Ectodermal cell (in vitro differentiated cells): ENCODE data around the gene ECE1.
A peak's percentile ranks its signal among the peaks of the same experiment; 100 is the strongest.

Experiments
- H3K27ac ChIP-seq: 2 replicates; pipeline ENCODE4 v1.7.0; 2013; ENCODE audit warnings: mild to moderate bottlenecking, low read depth, low read length; ENCODE audit not compliant: insufficient read depth, poor library complexity, severe bottlenecking
- H3K27me3 ChIP-seq: 2 replicates; pipeline ENCODE4 v1.7.0; 2013; ENCODE audit warnings: mild to moderate bottlenecking, low read length; ENCODE audit not compliant: insufficient read depth, control insufficient read depth, poor library complexity, severe bottlenecking
- H3K36me3 ChIP-seq: one replicate; pipeline ENCODE4 v1.7.0; 2013; ENCODE audit warnings: low read length; ENCODE audit not compliant: control insufficient read depth, insufficient read depth
- H3K4me1 ChIP-seq: one replicate; pipeline ENCODE4 v1.7.0; 2013; ENCODE audit warnings: low read length; ENCODE audit not compliant: control insufficient read depth, insufficient read depth
- H3K4me3 ChIP-seq: 2 replicates; pipeline ENCODE4 v1.7.0; 2013; ENCODE audit warnings: low read depth, low read length, control low read depth; ENCODE audit not compliant: insufficient read depth
- H3K9me3 ChIP-seq: 2 replicates; pipeline ENCODE4 v1.7.0; 2013; ENCODE audit warnings: mild to moderate bottlenecking, low read length, moderate library complexity; ENCODE audit not compliant: control insufficient read depth
- WGBS, 2 experiments: methylation state at CpG; one replicate each; pipeline ENCODE4 v1.1.7; 2013; ENCODE audit warnings: missing lambda C conversion rate in 2 of 2; 5-methylcytosine and 5-hydroxymethylcytosine counted together

The ECE1 gene

DNA sequence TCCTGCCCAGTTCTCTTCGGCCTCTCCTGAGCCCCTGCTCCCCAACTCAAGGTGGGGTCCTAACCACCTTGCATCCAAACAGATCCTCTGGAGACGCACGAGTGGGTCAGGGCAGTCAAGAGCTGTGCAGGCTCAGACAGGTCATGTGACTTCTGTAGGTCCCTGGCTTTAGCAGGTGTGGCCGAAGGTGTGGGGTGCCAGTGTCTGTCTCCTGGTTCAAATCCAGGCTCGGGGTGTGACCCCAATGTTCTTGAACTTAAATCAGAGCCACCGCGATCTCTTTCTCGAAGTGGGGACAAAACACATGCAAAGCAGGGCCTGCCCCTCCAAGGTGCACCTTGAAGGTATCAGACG lies 27.4 kb upstream of the ECE1 start:
- Histone ChIP-seq H3K36me3 (no peaks in the 10 kb centered on the region), H3K4me1 (peaks cover 64% of the 10 kb centered on the region), H3K4me3 (no peak overlapping the region), H3K9me3 (no peaks in the 10 kb centered on the region), H3K27ac (no peak overlapping the region), H3K27me3 (no peaks in the 10 kb centered on the region)
- 92 to 94% methylated on average over 9 of the region's 9 CpGs for WGBS, 2 experiments

DNA sequence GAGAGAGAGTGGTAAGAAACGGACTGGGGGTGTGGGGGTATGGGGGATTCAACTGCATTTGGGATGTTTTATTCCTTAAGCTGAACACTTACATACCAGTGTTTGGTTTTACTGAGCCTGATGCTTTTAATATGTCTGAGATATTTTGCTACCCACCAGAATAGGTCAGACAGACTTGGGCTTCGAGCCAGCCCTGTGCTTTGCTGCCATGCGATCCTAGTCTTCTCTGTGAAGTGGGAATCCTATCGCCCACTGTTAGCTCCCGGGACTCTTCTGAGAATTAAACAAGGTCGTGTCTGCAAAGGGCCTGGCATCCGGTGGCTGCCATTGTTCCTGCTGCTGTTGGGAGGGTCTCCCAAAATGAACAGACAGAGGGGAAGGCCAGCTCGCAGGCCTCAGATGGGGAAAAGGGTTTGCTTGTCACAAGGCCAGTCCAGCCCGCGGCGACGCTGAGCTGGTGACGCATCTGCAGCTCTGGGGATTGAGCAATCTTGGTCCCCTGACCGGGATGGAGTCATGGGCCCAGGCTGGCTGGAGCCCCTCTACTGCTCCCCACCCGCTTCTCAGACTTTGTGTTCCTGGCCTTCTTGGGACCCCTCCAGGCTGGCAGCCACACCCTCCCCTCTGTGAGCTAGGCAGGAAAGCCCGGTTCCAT lies 26.9 kb upstream of the ECE1 start:
- no peaks in the 10 kb centered on the region for H3K36me3 ChIP-seq
- H3K4me1 ChIP-seq: peaks cover 59% of the 10 kb centered on the region
- H3K4me3 ChIP-seq: no peak overlapping the region
- H3K9me3 ChIP-seq: no peaks in the 10 kb centered on the region
- no peak overlapping the region for H3K27ac ChIP-seq
- WGBS, 2 experiments: 90% methylated on average over 16 of the region's 16 CpGs
- H3K27me3 ChIP-seq: no peaks in the 10 kb centered on the region

DNA sequence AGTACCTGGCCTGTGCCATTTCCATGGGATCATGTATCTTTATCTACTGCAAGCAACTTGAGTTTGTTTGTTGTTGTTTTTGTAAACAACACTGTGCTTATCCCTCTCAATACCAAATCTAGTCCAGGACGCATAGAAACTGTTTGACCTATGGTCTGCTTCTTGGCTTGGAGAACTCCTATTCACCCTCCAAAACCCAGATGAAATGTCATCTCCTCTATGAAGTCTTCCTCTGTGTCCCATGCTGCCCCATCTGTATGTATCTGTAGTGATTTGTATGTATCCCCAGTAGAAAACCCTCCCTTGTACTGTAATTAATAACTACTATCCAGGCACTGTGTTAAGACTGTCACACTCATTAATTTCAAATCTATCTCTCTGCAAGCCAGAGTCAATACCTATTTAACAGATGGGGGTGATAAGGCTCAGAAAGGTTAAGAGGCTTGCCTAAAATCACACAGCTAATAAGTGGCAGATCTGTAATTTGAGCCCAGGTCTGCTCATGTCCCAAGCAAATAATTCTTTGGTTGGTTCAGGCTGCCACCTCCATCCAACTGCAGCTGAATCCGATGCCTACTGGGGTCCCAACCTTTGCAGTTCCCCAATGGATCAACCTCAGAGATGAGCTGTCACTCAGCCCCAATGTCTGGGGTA lies 24.6 kb upstream of the ECE1 start:
- WGBS, 2 experiments: 91 to 97% methylated on average over 2 of the region's 2 CpGs
- Histone ChIP-seq H3K4me3 (no peak overlapping the region), H3K9me3 (no peaks in the 10 kb centered on the region), H3K27me3 (no peaks in the 10 kb centered on the region), H3K27ac (peak overlapping the region; percentile 60), H3K36me3 (no peaks in the 10 kb centered on the region), H3K4me1 (peaks cover 51% of the 10 kb centered on the region)

DNA sequence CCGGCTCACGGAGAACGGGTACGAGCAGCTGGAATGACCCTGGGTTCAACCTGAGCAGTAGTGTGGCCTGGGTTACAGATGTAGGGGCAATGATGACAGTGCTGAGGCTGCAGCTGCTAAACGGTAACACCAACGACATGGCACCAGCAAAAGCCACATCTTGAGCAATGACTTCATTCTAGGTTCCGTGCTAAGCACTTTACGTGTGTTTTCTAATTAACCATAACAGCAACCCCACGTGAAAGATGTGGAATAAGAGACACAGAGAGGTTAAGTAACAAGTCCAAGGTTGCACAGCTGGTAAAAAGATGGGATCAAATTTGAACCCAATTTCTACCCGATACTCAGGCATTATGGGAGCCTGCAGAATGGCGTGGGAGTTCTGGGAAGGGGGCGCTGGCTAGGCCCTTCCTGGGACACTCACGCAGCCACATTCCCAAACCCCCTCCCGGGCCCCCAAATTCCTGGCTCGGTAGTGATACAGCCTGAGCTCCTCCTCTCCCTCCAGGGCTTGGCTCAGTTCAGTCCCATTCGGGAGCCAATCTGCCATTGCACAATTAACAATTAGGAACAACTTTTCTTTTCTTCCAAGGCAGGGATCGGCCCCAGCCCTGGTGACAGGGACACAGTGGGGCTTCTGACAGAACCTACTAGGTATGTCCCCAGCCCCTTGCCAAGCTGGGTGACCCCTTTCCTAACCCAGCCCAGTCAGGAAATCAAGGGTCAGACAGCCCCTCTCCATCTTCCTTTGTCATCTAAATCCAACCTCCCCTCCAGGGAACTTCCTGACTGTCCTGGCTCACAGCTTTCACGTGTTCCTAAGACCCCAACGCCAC lies 23.8 kb upstream of the ECE1 start:
- no peaks in the 10 kb centered on the region for H3K27me3 ChIP-seq
- peak overlapping the region; percentile 60 for H3K27ac ChIP-seq
- H3K36me3 ChIP-seq: no peaks in the 10 kb centered on the region
- H3K4me1 ChIP-seq: peaks cover 46% of the 10 kb centered on the region
- 59 to 61% methylated on average over 19 of the region's 19 CpGs for WGBS, 2 experiments
- no peak overlapping the region for H3K4me3 ChIP-seq
- no peaks in the 10 kb centered on the region for H3K9me3 ChIP-seq

DNA sequence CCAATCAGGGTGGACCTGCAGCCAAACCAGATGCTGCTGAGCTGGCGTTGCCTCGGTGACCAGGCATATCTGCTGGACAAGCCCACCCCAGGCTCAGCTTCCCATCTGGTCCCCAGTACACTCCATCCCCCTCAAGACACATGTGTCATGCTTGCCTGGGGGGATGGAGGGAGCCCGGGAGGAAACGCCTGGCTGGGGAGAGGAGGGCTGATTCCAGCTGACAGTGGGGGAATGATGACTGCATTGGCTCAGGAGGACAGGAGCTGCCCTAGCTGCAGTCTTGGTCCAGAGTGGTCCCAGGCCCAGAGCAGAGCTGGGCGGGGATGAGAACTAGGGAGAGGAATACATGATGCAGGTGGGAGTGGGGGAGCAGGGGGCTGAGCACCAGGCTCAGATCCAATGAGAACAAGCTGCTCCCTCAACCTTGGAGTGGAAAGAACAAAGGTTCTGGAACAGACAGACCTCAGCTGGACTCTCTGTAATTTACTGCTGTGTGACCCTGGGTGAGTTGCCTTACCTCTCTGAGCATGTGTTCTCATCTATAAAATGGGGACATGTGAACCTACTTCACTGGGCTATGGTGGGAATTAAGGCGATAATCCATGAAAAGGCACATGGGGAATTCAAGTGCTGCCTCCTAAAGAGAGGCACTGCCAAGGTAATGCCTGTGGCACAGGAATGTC lies 23.1 kb upstream of the ECE1 start:
- H3K27ac ChIP-seq: no peak overlapping the region
- no peak overlapping the region for H3K4me3 ChIP-seq
- H3K36me3 ChIP-seq: no peaks in the 10 kb centered on the region
- no peaks in the 10 kb centered on the region for H3K27me3 ChIP-seq
- H3K4me1 ChIP-seq: peaks cover 46% of the 10 kb centered on the region
- WGBS, 2 experiments: 80 to 86% methylated on average over 6 of the region's 6 CpGs
- H3K9me3 ChIP-seq: no peaks in the 10 kb centered on the region

DNA sequence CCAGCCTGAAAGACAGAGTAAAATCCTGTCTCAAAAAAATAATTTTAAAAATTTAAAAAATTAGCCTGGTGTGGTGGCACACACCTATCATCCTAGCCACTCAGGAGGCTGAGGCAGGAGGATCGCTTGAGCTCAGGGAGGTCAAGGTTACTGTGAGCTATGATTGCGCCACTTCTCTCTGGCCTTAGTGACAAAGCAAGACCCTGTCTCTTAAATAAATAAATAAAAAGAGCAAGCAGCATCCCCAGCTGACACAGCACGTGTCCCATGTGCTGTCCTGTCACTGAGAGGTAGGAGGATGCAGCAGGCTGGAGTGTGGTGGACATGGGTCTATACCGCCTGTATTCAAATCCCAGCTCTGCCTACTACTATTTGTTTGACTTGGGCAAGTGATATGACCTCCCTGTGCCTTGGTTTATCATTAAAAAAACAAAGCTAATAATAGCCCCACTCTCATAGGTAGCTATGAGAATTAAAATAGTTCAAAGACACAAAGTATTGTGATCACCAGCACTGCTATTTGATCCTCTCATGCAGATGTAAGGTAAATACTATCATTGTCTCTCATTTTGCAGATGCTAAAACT lies 22.2 kb upstream of the ECE1 start:
- no peaks in the 10 kb centered on the region for H3K27me3 ChIP-seq
- H3K9me3 ChIP-seq: no peaks in the 10 kb centered on the region
- H3K4me3 ChIP-seq: no peak overlapping the region
- no peaks in the 10 kb centered on the region for H3K36me3 ChIP-seq
- 91 to 92% methylated on average over 4 of the region's 4 CpGs for WGBS, 2 experiments
- H3K4me1 ChIP-seq: peaks cover 45% of the 10 kb centered on the region
- no peak overlapping the region for H3K27ac ChIP-seq

DNA sequence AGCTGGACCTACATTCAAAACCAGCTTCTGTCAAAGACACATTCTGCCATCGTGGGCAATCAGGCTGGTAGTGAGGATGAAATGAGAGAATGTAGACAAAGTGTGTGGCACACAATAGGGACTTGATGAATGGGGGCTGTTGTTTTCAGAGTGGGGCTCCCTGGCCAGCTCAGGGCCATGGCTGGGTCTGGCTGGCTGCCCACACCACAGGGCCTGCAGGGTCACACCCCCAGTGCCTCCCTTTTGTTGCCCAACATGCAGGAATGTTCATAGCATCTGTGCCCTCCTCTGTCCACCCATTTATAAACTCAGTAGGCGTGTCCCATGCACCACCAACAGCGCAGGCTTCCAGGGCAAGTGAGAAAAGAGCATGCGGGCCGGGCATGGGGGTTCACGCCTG lies 20.8 kb upstream of the ECE1 start:
- peaks cover 51% of the 10 kb centered on the region for H3K4me1 ChIP-seq
- H3K27ac ChIP-seq: no peak overlapping the region
- H3K27me3 ChIP-seq: no peaks in the 10 kb centered on the region
- WGBS, 2 experiments: 89 to 92% methylated on average over 6 of the region's 6 CpGs
- H3K4me3 ChIP-seq: no peak overlapping the region
- no peaks in the 10 kb centered on the region for H3K36me3 ChIP-seq
- no peaks in the 10 kb centered on the region for H3K9me3 ChIP-seq

DNA sequence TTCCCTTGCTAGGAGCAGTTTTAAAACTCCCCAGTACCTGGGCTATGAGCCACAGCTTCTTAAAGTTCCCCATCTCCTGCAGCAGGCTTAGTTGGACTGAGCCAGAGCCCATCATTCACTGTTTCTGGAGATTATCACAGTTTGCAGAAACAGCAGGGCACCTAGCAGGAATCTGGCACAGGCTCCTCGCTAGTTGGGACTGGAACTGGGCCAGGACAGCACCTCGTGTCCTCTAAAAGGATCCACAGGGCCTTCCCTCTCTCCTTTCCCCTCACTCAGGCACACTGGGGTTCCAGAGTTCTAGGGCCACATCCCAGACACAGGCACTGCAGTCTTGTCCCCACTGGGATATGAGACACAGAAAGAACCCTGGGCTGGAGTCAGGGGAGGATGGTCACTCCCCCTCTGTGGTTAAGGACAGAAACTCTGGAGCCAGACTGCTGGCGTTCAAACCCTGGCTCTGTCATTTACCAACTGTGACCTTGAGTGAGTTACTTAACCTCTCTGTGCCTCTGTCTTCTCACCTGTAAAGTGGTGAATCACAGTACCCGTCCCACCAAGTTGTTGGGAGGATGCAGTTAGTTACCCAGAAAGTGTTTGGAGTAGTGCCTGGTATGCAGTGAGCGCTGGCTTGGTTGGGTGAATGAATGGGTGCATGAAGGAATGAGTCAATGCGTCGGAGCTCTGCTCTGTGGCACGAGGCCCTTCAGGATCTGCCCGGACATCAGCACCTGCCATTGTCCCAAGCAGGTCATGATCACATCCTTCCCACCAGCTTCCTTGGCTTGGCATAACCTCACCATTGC lies 18.8 kb upstream of the ECE1 start:
- Histone ChIP-seq H3K4me3 (no peak overlapping the region), H3K9me3 (no peaks in the 10 kb centered on the region), H3K4me1 (peaks cover 42% of the 10 kb centered on the region), H3K27me3 (no peaks in the 10 kb centered on the region), H3K27ac (peak overlapping the region; percentile 17), H3K36me3 (no peaks in the 10 kb centered on the region)
- WGBS, 2 experiments: 78 to 84% methylated on average over 9 of the region's 9 CpGs

DNA sequence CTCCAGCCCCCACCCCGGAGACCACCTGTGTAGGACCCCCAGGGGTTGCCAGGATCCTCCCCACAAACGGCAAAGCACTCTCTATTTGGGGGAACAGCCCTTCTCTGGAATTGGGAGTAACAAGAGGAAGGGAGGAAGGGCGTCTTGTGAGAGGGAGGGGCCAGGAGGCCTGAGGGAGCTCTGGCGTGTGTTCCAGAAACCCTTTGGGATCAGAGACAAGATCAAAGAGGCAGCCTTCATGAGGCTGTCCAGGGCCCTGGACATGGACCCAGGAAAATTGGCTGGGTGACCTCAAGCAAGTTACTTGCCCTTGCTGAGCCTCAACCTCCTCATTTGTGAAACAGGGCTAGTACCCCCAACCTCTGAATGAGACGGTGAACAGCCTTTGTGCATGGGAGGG lies 18.1 kb upstream of the ECE1 start:
- Histone ChIP-seq H3K9me3 (no peaks in the 10 kb centered on the region), H3K27ac (peak overlapping the region; percentile 17), H3K4me1 (peaks cover 38% of the 10 kb centered on the region), H3K4me3 (no peak overlapping the region), H3K36me3 (no peaks in the 10 kb centered on the region), H3K27me3 (no peaks in the 10 kb centered on the region)
- 71 to 74% methylated on average over 5 of the region's 5 CpGs for WGBS, 2 experiments
